Activated naive CD8-positive, alpha-beta T cell (primary cell): ENCODE measurements around the gene TRIM66.
A peak's percentile ranks its signal among the peaks of the same experiment; 100 is the strongest.

Experiments used
- H3K27ac Mint-ChIP-seq: one replicate; pipeline ENCODE4 v1.8.0; 2021; ENCODE audit warnings: mixed read lengths
- H3K27me3 Mint-ChIP-seq: one replicate; pipeline ENCODE4 v1.8.0; 2021; ENCODE audit warnings: mixed read lengths
- H3K36me3 Mint-ChIP-seq: one replicate; pipeline ENCODE4 v1.8.0; 2021; ENCODE audit warnings: mixed read lengths
- H3K4me1 Mint-ChIP-seq: one replicate; pipeline ENCODE4 v1.8.0; 2021; ENCODE audit warnings: low read depth, mixed read lengths
- H3K4me3 Mint-ChIP-seq: one replicate; pipeline ENCODE4 v1.8.0; 2021; ENCODE audit warnings: mild to moderate bottlenecking, mixed read lengths
- H3K9me3 Mint-ChIP-seq: one replicate; pipeline ENCODE4 v1.8.0; 2021; ENCODE audit warnings: low read depth, mixed read lengths

The TRIM66 gene

DNA sequence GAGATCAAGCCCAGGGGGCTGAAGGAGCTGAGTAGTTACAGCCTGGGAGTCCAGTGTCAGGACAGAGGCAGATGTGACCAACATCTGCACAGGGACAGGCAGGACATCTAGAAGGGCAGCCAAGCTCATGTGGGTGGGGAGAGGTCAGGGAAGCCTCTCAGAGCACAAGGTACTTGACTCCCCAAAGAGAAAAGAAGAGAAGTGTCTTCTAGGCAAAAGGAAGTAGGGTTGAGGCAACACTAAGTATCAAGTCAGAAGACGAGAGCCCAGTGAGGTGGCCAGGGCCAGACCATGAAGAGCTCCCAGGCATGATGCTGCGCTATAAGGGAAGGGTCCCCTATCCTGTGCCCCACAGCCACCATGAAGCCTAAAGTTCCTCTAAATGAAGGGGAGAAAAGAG is 21.7 kb upstream of the TRIM66 start:
- H3K4me3 Mint-ChIP-seq = no peak overlapping the region
- H3K4me1 Mint-ChIP-seq = no peaks in the 10 kb centered on the region
- no peaks in the 10 kb centered on the region for H3K27me3 Mint-ChIP-seq
- no peak overlapping the region for H3K27ac Mint-ChIP-seq
- H3K9me3 Mint-ChIP-seq = no peaks in the 10 kb centered on the region
- H3K36me3 Mint-ChIP-seq = no peaks in the 10 kb centered on the region

- H3K36me3 Mint-ChIP-seq = peaks cover 2% of the 10 kb centered on the region
- H3K27me3 Mint-ChIP-seq = no peaks in the 10 kb centered on the region
- no peak overlapping the region for H3K27ac Mint-ChIP-seq
- H3K9me3 Mint-ChIP-seq = no peaks in the 10 kb centered on the region
- no peaks in the 10 kb centered on the region for H3K4me1 Mint-ChIP-seq
- H3K4me3 Mint-ChIP-seq = no peak overlapping the region
Observed at GRCh38 chr11:8702598-8702915, 20.1 kb upstream of the TRIM66 start.

GRCh38 chr11:8701891-8702597 is 19.6 kb upstream of the TRIM66 start:
- H3K36me3 Mint-ChIP-seq = peaks cover 2% of the 10 kb centered on the region
- no peak overlapping the region for H3K4me3 Mint-ChIP-seq
- H3K27ac Mint-ChIP-seq = no peak overlapping the region
- no peaks in the 10 kb centered on the region for H3K9me3 Mint-ChIP-seq
- H3K27me3 Mint-ChIP-seq = no peaks in the 10 kb centered on the region
- no peaks in the 10 kb centered on the region for H3K4me1 Mint-ChIP-seq

DNA sequence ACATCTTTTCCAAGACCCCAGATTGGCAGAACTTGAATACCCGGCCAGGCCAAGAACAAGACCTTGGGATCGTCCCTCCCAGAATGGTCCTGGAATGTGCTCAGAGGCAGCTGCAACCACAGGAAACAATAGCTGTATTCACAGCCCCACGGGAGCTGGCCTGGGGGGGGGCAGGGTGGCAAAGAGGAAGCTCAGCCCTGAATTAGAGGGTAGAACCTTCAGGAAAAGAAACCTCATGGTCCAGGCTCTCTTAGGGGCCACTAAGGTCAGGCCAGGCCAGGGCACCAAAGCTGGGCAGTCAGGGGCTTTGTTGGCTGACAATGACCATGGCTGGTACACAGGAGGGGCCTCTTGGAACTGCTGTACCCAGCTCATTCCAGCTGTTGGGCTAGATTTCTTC is 17.4 kb upstream of the TRIM66 start:
- H3K9me3 Mint-ChIP-seq = no peaks in the 10 kb centered on the region
- peaks cover 6% of the 10 kb centered on the region for H3K36me3 Mint-ChIP-seq
- H3K27me3 Mint-ChIP-seq = no peaks in the 10 kb centered on the region
- no peaks in the 10 kb centered on the region for H3K4me1 Mint-ChIP-seq
- no peak overlapping the region for H3K4me3 Mint-ChIP-seq
- no peak overlapping the region for H3K27ac Mint-ChIP-seq

- H3K27me3 Mint-ChIP-seq = no peaks in the 10 kb centered on the region
- peaks cover 13% of the 10 kb centered on the region for H3K36me3 Mint-ChIP-seq
- H3K9me3 Mint-ChIP-seq = no peaks in the 10 kb centered on the region
- no peaks in the 10 kb centered on the region for H3K4me1 Mint-ChIP-seq
- H3K4me3 Mint-ChIP-seq = no peak overlapping the region
- no peak overlapping the region for H3K27ac Mint-ChIP-seq
Observed at GRCh38 chr11:8698917-8699441, 16.5 kb upstream of the TRIM66 start.

GRCh38 chr11:8698379-8698851 is 15.9 kb upstream of the TRIM66 start:
- Mint-ChIP-seq H3K27me3 (no peaks in the 10 kb centered on the region), H3K4me1 (no peaks in the 10 kb centered on the region), H3K4me3 (no peak overlapping the region), H3K9me3 (no peaks in the 10 kb centered on the region), H3K27ac (no peak overlapping the region), H3K36me3 (peaks cover 13% of the 10 kb centered on the region)

DNA sequence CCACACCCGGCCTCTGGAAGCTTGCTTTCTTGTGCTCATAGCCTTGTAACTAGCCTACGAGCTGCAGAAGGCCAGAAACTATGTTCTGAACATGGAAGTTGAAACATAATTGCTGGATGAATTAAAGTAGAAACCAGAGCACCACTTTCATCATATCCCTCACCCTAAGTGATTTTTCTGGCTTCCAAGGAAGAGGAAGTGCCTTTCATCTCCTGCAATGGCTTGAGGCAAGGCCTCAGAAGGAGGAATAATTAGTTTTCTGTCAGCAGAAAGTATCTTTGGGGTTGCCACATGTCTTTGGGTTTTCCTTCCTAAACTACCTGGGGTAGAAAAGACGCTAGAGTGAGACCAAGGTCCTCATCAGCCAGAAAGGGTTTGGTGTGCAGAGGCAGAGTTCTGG is 14.6 kb upstream of the TRIM66 start:
- Mint-ChIP-seq H3K9me3 (no peaks in the 10 kb centered on the region), H3K36me3 (peaks cover 17% of the 10 kb centered on the region), H3K27ac (no peak overlapping the region), H3K4me1 (no peaks in the 10 kb centered on the region), H3K4me3 (no peak overlapping the region), H3K27me3 (no peaks in the 10 kb centered on the region)

DNA sequence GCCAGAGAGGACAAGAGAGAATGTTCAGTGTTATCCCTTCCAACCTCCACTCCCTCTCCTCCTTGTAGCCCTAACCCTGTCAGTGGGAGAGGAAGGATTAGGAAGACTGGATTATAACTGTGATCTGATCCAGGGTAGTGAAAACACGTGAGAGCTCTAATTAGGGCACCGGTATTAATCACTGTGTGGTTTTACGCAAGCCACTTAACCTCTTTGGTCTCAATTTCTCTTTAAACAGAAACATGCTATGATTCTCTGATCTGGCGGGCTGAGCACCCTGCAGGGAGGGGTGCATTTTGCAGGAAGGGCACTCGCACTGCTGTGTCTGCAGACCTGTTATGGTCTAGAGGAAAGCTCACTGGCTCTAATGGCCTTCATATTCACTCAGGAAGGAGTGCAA is 11.7 kb upstream of the TRIM66 start:
- H3K36me3 Mint-ChIP-seq = peaks cover 24% of the 10 kb centered on the region
- H3K27me3 Mint-ChIP-seq = no peaks in the 10 kb centered on the region
- H3K4me3 Mint-ChIP-seq = no peak overlapping the region
- H3K4me1 Mint-ChIP-seq = peaks cover 10% of the 10 kb centered on the region
- H3K27ac Mint-ChIP-seq = no peak overlapping the region
- H3K9me3 Mint-ChIP-seq = no peaks in the 10 kb centered on the region

- peaks cover 14% of the 10 kb centered on the region for H3K4me1 Mint-ChIP-seq
- H3K27ac Mint-ChIP-seq = no peak overlapping the region
- H3K9me3 Mint-ChIP-seq = no peaks in the 10 kb centered on the region
- no peak overlapping the region for H3K4me3 Mint-ChIP-seq
- H3K27me3 Mint-ChIP-seq = no peaks in the 10 kb centered on the region
- peaks cover 25% of the 10 kb centered on the region for H3K36me3 Mint-ChIP-seq
Observed at GRCh38 chr11:8693555-8693954, 11.1 kb upstream of the TRIM66 start.

- H3K27ac Mint-ChIP-seq = no peak overlapping the region
- peaks cover 19% of the 10 kb centered on the region for H3K4me1 Mint-ChIP-seq
- peaks cover 25% of the 10 kb centered on the region for H3K36me3 Mint-ChIP-seq
- H3K4me3 Mint-ChIP-seq = no peak overlapping the region
- H3K27me3 Mint-ChIP-seq = no peaks in the 10 kb centered on the region
- no peaks in the 10 kb centered on the region for H3K9me3 Mint-ChIP-seq
Observed at GRCh38 chr11:8693010-8693551, 10.6 kb upstream of the TRIM66 start.

DNA sequence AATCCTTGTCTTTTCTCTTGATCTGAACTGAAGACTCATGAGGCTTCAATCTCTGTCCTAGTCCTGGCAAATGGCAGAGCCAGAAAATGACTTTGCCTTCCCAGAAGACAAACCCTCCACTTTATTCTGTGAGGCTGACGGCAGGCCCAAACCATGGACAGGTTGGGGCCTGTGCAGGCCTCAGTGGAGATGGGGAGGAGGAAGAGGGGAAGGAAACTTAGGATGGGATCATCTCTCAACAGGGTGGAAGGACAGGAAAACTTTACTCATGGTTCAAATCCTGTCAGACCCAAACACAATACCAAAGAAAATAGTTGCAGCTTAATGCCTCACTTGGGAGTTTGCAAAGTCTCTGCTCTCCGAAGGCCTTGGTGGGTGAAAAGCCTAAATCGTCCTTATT is 10.0 kb upstream of the TRIM66 start:
- peaks cover 28% of the 10 kb centered on the region for H3K36me3 Mint-ChIP-seq
- no peaks in the 10 kb centered on the region for H3K27me3 Mint-ChIP-seq
- no peak overlapping the region for H3K4me3 Mint-ChIP-seq
- peaks cover 23% of the 10 kb centered on the region for H3K4me1 Mint-ChIP-seq
- no peaks in the 10 kb centered on the region for H3K9me3 Mint-ChIP-seq
- H3K27ac Mint-ChIP-seq = no peak overlapping the region

- Mint-ChIP-seq H3K27ac (no peak overlapping the region), H3K4me1 (peaks cover 28% of the 10 kb centered on the region), H3K4me3 (no peak overlapping the region), H3K36me3 (peaks cover 32% of the 10 kb centered on the region), H3K9me3 (no peaks in the 10 kb centered on the region), H3K27me3 (no peaks in the 10 kb centered on the region)
Observed at GRCh38 chr11:8691601-8692000, 9.1 kb upstream of the TRIM66 start.

DNA sequence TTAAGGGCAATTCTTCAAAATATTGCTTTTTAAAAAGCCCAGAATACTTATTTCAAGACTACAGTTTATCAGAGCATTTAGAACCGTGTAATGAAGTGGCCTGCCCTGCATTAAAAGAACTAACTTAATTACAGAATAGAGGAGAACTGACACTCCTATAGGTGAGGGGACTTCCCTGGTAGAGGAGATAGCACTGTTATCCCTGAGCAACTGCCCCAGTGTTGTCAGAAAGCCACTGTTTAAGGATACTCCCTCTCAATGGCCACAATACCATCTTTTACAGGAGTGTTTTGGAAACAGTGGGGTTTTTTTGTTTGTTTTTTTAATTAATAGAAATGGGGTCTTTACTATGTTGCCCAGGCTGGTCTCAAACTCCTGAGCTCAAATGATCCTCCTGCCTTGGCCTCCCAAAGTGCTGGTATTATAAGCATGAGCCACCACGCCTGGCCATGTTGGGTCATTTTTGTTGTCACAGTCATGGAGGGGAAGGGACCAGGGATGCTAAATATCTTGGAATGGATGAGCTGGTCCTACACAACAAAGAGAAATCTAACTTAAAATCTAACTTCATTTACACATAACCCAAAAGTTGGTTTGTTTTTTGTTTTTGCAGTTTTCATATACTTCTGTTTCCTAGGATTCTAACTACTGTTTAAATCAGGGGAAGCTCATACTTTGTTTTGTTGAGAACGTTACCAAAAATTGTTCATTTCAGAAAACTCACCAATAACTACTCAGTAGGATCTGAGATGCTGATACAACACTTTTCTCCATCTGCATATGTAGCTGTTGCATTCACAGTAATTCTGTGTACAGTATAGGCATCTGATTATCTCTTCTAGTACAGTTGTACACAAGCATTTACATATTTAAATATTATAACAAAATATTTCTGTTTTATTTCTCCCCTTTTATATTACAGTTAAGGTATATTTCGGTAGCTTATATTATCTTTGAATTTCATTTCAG is 8.2 kb upstream of the TRIM66 start:
- peaks cover 32% of the 10 kb centered on the region for H3K4me1 Mint-ChIP-seq
- peak overlapping the region; percentile 98 for H3K4me3 Mint-ChIP-seq
- no peaks in the 10 kb centered on the region for H3K9me3 Mint-ChIP-seq
- peaks cover 35% of the 10 kb centered on the region for H3K36me3 Mint-ChIP-seq
- H3K27ac Mint-ChIP-seq = peak overlapping the region; percentile 51
- H3K27me3 Mint-ChIP-seq = no peaks in the 10 kb centered on the region

DNA sequence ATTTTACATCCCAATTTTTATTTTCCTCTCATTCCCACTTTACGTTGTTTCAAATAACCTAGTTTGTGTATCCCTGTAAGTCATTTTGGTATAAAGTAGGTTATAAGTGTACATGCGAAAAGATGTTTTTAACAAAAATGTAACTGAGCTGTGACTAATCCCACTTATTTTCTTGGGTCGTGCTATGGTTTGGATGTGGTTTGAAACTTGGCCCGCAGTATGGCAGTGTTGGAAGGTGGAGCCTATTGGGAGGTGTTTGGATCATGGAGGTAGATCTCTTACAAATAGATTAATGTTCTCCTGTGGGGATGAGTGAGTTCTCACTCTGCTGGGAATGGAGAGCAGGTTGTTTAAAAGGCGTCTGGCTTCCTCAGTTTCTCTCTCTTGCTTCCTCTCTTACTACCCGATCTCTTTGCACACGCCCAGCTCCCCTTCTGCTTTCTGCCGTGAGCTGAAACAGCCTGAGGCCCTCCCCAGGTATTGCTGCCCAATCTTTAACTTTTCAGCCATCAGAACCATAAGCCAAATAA is 7.3 kb upstream of the TRIM66 start:
- H3K9me3 Mint-ChIP-seq = no peaks in the 10 kb centered on the region
- H3K27me3 Mint-ChIP-seq = no peaks in the 10 kb centered on the region
- peaks cover 40% of the 10 kb centered on the region for H3K36me3 Mint-ChIP-seq
- H3K4me3 Mint-ChIP-seq = peak overlapping the region; percentile 98
- H3K4me1 Mint-ChIP-seq = peaks cover 41% of the 10 kb centered on the region
- peak overlapping the region; percentile 52 for H3K27ac Mint-ChIP-seq
